ENCODE data around the gene OGA. TPM values are rescaled to one million over a fixed set of nuclear protein-coding genes. Genes with fewer than 3 reads are reported as not detected.

Gene OGA
- total RNA-seq, 1 donor from 2014 or later: 102 TPM

GRCh38 chr10:101762736-101763135, 55.5 kb downstream of the OGA start:
- intact Hi-C loops (cut with micrococcal nuclease): no loop called here
- H3K36me3 Mint-ChIP-seq (ENCODE audit: low read depth): no peaks in the 10 kb centered on the region
- no peak overlapping the region for H3K4me3 Mint-ChIP-seq
- H3K27me3 Mint-ChIP-seq: peaks cover 31% of the 10 kb centered on the region
- H3K27ac Mint-ChIP-seq: no peak overlapping the region
- DNase-seq: no peak
- no peaks in the 10 kb centered on the region for H3K9me3 Mint-ChIP-seq
- no peaks in the 10 kb centered on the region for H3K4me1 Mint-ChIP-seq

GRCh38 chr10:101761226-101761625, 57.0 kb downstream of the OGA start:
- Mint-ChIP-seq H3K9me3 (no peaks in the 10 kb centered on the region), H3K4me3 (no peak overlapping the region), H3K27me3 (peaks cover 29% of the 10 kb centered on the region), H3K4me1 (no peaks in the 10 kb centered on the region), H3K27ac (no peak overlapping the region), H3K36me3 (ENCODE audit: low read depth) (no peaks in the 10 kb centered on the region)
- intact Hi-C loops (cut with micrococcal nuclease): no loop called here
- DNase-seq: no peak

- no peak for DNase-seq
- Mint-ChIP-seq H3K4me3 (no peak overlapping the region), H3K27me3 (peaks cover 27% of the 10 kb centered on the region), H3K9me3 (no peaks in the 10 kb centered on the region), H3K36me3 (ENCODE audit: low read depth) (no peaks in the 10 kb centered on the region), H3K4me1 (no peaks in the 10 kb centered on the region), H3K27ac (no peak overlapping the region)
- intact Hi-C loops (cut with micrococcal nuclease): no loop called here
These were observed 57.7 kb downstream of the OGA start for GRCh38 chr10:101760510-101760909.

GRCh38 chr10:101759309-101760247, 58.7 kb downstream of the OGA start:
- no peaks in the 10 kb centered on the region for H3K4me1 Mint-ChIP-seq
- no peak overlapping the region for H3K27ac Mint-ChIP-seq
- no peak overlapping the region for H3K4me3 Mint-ChIP-seq
- no peak for DNase-seq
- no peaks in the 10 kb centered on the region for H3K36me3 Mint-ChIP-seq (ENCODE audit: low read depth)
- H3K9me3 Mint-ChIP-seq: no peaks in the 10 kb centered on the region
- H3K27me3 Mint-ChIP-seq: peaks cover 27% of the 10 kb centered on the region
- intact Hi-C loops (cut with micrococcal nuclease): no loop called here

GRCh38 chr10:101758858-101759257, 59.4 kb downstream of the OGA start:
- Mint-ChIP-seq H3K4me3 (no peak overlapping the region), H3K27me3 (peaks cover 33% of the 10 kb centered on the region), H3K4me1 (no peaks in the 10 kb centered on the region), H3K36me3 (ENCODE audit: low read depth) (no peaks in the 10 kb centered on the region), H3K9me3 (no peaks in the 10 kb centered on the region), H3K27ac (no peak overlapping the region)
- intact Hi-C loops (cut with micrococcal nuclease): no loop called here
- no peak for DNase-seq

GRCh38 chr10:101752241-101752640, 66.0 kb downstream of the OGA start:
- no peak overlapping the region for H3K27ac Mint-ChIP-seq
- peaks cover 31% of the 10 kb centered on the region for H3K27me3 Mint-ChIP-seq
- H3K9me3 Mint-ChIP-seq: no peaks in the 10 kb centered on the region
- intact Hi-C loops (cut with micrococcal nuclease): no loop called here
- H3K36me3 Mint-ChIP-seq (ENCODE audit: low read depth): no peaks in the 10 kb centered on the region
- no peak for DNase-seq
- H3K4me3 Mint-ChIP-seq: no peak overlapping the region
- no peaks in the 10 kb centered on the region for H3K4me1 Mint-ChIP-seq

GRCh38 chr10:101749047-101750016, 68.9 kb downstream of the OGA start:
- no peaks in the 10 kb centered on the region for H3K36me3 Mint-ChIP-seq (ENCODE audit: low read depth)
- intact Hi-C loops (cut with micrococcal nuclease): no loop called here

GRCh38 chr10:101748496-101748895, 69.7 kb downstream of the OGA start:
- no peaks in the 10 kb centered on the region for H3K4me1 Mint-ChIP-seq
- intact Hi-C loops (cut with micrococcal nuclease): no loop called here
- no peak overlapping the region for H3K27ac Mint-ChIP-seq
- DNase-seq: no peak
- H3K36me3 Mint-ChIP-seq (ENCODE audit: low read depth): no peaks in the 10 kb centered on the region
- peaks cover 15% of the 10 kb centered on the region for H3K27me3 Mint-ChIP-seq
- no peak overlapping the region for H3K4me3 Mint-ChIP-seq
- H3K9me3 Mint-ChIP-seq: no peaks in the 10 kb centered on the region

More at GRCh38 chr10:101749047-101750016, 68.9 kb downstream of the OGA start:
- Mint-ChIP-seq H3K27ac (peak overlapping the region; percentile 38), H3K4me1 (no peaks in the 10 kb centered on the region), H3K9me3 (no peaks in the 10 kb centered on the region), H3K4me3 (no peak overlapping the region), H3K27me3 (peaks cover 22% of the 10 kb centered on the region)
- DNase-seq: no peak

GRCh38 chr10:101745074-101745696, 73.1 kb downstream of the OGA start:
- Mint-ChIP-seq H3K36me3 (ENCODE audit: low read depth) (no peaks in the 10 kb centered on the region), H3K27me3 (peaks cover 19% of the 10 kb centered on the region), H3K9me3 (no peaks in the 10 kb centered on the region), H3K4me1 (no peaks in the 10 kb centered on the region), H3K27ac (no peak overlapping the region), H3K4me3 (no peak overlapping the region)
- intact Hi-C loops (cut with micrococcal nuclease): no loop called here
- no peak for DNase-seq

GRCh38 chr10:101744267-101744666, 74.0 kb downstream of the OGA start:
- Mint-ChIP-seq H3K4me3 (no peak overlapping the region), H3K9me3 (no peaks in the 10 kb centered on the region), H3K27ac (no peak overlapping the region), H3K36me3 (ENCODE audit: low read depth) (no peaks in the 10 kb centered on the region), H3K4me1 (no peaks in the 10 kb centered on the region), H3K27me3 (peaks cover 21% of the 10 kb centered on the region)
- DNase-seq: no peak
- intact Hi-C loops (cut with micrococcal nuclease): no loop called here

- H3K27me3 Mint-ChIP-seq: peaks cover 21% of the 10 kb centered on the region
- H3K4me1 Mint-ChIP-seq: no peaks in the 10 kb centered on the region
- H3K4me3 Mint-ChIP-seq: no peak overlapping the region
These were observed 76.3 kb downstream of the OGA start for GRCh38 chr10:101741938-101742337.

GRCh38 chr10:101736666-101737065, 81.6 kb downstream of the OGA start:
- H3K36me3 Mint-ChIP-seq (ENCODE audit: low read depth): no peaks in the 10 kb centered on the region
- H3K9me3 Mint-ChIP-seq: no peaks in the 10 kb centered on the region
- H3K27me3 Mint-ChIP-seq: peaks cover 28% of the 10 kb centered on the region
- no peak for DNase-seq
- H3K4me3 Mint-ChIP-seq: no peak overlapping the region
- no peaks in the 10 kb centered on the region for H3K4me1 Mint-ChIP-seq
- intact Hi-C loops (cut with micrococcal nuclease): no loop called here
- H3K27ac Mint-ChIP-seq: no peak overlapping the region

More at GRCh38 chr10:101741938-101742337, 76.3 kb downstream of the OGA start:
- no peaks in the 10 kb centered on the region for H3K9me3 Mint-ChIP-seq
- DNase-seq: no peak
- H3K36me3 Mint-ChIP-seq (ENCODE audit: low read depth): no peaks in the 10 kb centered on the region
- intact Hi-C loops (cut with micrococcal nuclease): no loop called here
- no peak overlapping the region for H3K27ac Mint-ChIP-seq
